Psoas muscle (tissue), 8 donors: Measurements from ENCODE around the gene ANXA2R. TPM values are rescaled to one million over a fixed set of nuclear protein-coding genes. Genes with fewer than 3 reads are reported as not detected.

Experiments
- ATAC-seq, 4 donors: fragments of 200-7000 bp; cut with Tn5 transposase; one replicate each; pipeline ENCODE4 v1.9.1; 2020; ENCODE audit warnings: moderate library complexity in 3 of 4, mild to moderate bottlenecking in 2 of 4
- DNase-seq, 2 donors: peaks; one replicate each; pipeline ENCODE4 v3.0.0-alpha.2; 2020
- H3K27ac ChIP-seq: fragments of 200-600 bp; one replicate; pipeline ENCODE4 v1.8.0; 2022
- H3K27me3 ChIP-seq, 3 donors: fragments of 200-600 bp in 1 of 3; one replicate each; pipeline versions ENCODE4 v1.6.1 to v1.8.0; 2013 to 2022; ENCODE audit warnings: low read length in 2 of 3, mild to moderate bottlenecking in 2 of 3, moderate library complexity in 1 of 3; ENCODE audit not compliant: insufficient read depth in 3 of 3
- H3K36me3 ChIP-seq, 2 donors: fragments of 200-600 bp in 1 of 2; one replicate each; pipeline versions ENCODE4 v1.6.1 to v1.8.0; 2013 to 2022; ENCODE audit warnings: low read depth in 1 of 2, mild to moderate bottlenecking in 1 of 2, moderate library complexity in 1 of 2; ENCODE audit not compliant: insufficient read depth in 1 of 2
- H3K4me1 ChIP-seq: fragments of 200-600 bp; one replicate; pipeline ENCODE4 v1.8.0; 2022
- H3K4me3 ChIP-seq: fragments of 200-600 bp; one replicate; pipeline ENCODE4 v1.8.0; 2022; ENCODE audit warnings: mild to moderate bottlenecking
- H3K9me3 ChIP-seq: fragments of 200-600 bp; one replicate; pipeline ENCODE4 v1.8.0; 2022
- CTCF ChIP-seq: fragments of 200-600 bp; IDR thresholded peaks from one replicate; pipeline ENCODE4 v1.8.0; 2022; ENCODE audit warnings: antibody characterized with exemption
- WGBS, 3 donors: extraction: QIAGEN DNeasy Blood & Tissue Kit; methylation state at CpG; one replicate each; pipeline versions ENCODE4 v1.1.6 to v1.1.7; 2013; 5-methylcytosine and 5-hydroxymethylcytosine counted together
- intact Hi-C, 2 donors: fragments of 100-400 bp; cut with DNase I; formaldehyde crosslinking; loops; one replicate each; pipeline versions ENCODE4 v1.11.0 to v1.14.2; 2022
- polyA plus RNA-seq, 3 donors: library from polyadenylated mRNA; stranded (reverse); fragments of 200-250 nt; gene quantifications; one replicate each; pipeline ENCODE4 v1.2.3, GENCODE V29; 2013
- total RNA-seq, 4 donors: library from RNA; stranded (reverse); fragmentation: NEBNext Ultra II Directional in 2 of 4; extraction: Animal tissue kit (Norgen Biotek cat#: 25700) in 2 of 4; gene quantifications; one replicate each; pipeline versions ENCODE4 v1.2.1 to v1.2.4, GENCODE V29; 2021 to 2023
- donor health status: healthy with polysubstance abuse.
- donor health status: DM: no; HTN: no; CAD: no; lungs with moderate emphysema.
- donor health status: Bipolar disorder and iron deficiency.
- donor health status: healthy.
- donor health status: DM: yes; HTN: yes; CAD: no.
- donor health status: DM: no; HTN: no; CAD: no.
- donor health status: DM: no; HTN: no; CAD: no.
- donor health status: DM: yes; HTN: yes; CAD: no.

ANXA2R gene
- total and polyA plus RNA-seq, 7 donors, result 0.46 to 2.7 (median 0.87) TPM

- peak; percentile 87 for TF ChIP-seq CTCF
- Histone ChIP-seq H3K4me3 (peak overlapping the region; percentile 73), H3K4me1 (peaks cover 11% of the 10 kb centered on the region), H3K9me3 (no peaks in the 10 kb centered on the region), H3K27ac (peak overlapping the region; percentile 86), H3K27me3 (peaks cover 6 to 77% (median 53%) of the 10 kb centered on the region in 3 donors), H3K36me3 (no peaks in the 10 kb centered on the region)
- ATAC-seq (peak; percentile 82 to 88 (median 84)), DNase-seq (peak; percentile 86 to 91)
- WGBS, 3 donors, result 3 to 4% (median 3%) methylated on average over 52 of the region's 52 CpGs
- intact Hi-C loops, result loop anchor here in 1 of 2 donors (2.0 to 10.0 kb wide), 4 partner anchors 46 to 490 kb away; partner anchors contain the start of genes ANXA2R and TMEM267
Observed at GRCh38 chr5:42994555-42995359, 45.4 kb downstream of the ANXA2R start.

DNA sequence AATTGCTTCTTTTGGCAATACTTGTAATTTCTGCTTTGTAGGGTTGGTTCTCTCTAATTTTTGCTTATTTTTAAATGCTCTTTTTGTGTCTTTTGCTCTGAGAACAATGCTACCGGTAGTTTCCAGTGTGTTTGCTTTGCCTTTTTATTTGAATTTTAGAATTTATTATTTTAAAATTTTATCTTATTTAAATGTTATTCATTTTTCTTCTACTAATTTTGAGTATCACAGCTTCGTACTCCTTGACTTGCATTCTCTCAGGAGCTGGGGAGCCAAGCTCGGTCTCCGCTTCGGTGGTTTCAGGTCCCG is 45.9 kb downstream of the ANXA2R start:
- DNase-seq (no peak), ATAC-seq (no peak)
- peak overlapping the region; percentile 73 for H3K4me3 ChIP-seq
- H3K27me3 ChIP-seq, result peaks cover 6 to 82% (median 51%) of the 10 kb centered on the region in 3 donors
- 20 to 25% (median 24%) methylated on average over 6 of the region's 6 CpGs for WGBS, 3 donors
- intact Hi-C loops, result loop anchor here in 1 of 2 donors (2.0 to 10.0 kb wide), 3 partner anchors 47 to 491 kb away; partner anchors contain the start of genes ANXA2R and TMEM267
- H3K9me3 ChIP-seq, result no peaks in the 10 kb centered on the region
- no peaks in the 10 kb centered on the region for H3K36me3 ChIP-seq
- peaks cover 11% of the 10 kb centered on the region for H3K4me1 ChIP-seq
- H3K27ac ChIP-seq, result peak overlapping the region; percentile 86
- TF ChIP-seq CTCF, result no peak

DNA sequence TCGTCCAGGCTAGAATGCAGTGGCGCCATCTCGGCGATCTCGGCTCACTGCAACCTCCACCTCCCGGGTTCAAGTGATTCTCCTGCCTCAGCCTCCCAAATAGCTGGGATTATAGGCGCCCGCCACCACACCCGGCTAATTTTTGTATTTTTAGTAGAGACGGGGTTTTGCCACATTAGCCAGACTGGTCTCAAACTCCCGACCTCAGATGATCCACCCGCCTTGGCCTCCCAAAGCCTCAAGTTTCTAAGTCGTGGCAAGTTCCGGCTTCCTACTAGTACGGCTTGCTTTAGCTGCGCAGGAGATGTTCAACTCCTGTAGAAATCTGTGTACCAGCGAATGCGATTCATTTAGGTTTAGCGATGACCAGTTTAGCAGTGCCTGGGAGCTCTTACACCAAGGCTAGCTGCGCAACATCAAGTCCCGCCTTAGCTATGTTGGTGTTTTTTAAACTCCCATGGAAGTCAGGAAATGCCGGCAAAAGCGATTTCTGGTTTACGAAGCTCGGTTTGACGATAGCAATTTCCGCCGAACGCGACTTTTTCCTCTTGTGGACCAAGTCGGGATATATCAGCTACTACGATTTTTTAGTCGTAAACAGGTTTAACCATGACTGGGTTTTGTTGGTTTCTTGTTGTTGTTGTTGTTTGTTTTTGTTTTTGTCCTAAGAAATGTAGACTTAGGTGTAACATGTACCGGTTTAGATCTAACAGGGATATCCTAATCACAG is 46.4 kb downstream of the ANXA2R start:
- H3K36me3 ChIP-seq, result no peaks in the 10 kb centered on the region
- H3K4me1 ChIP-seq, result peaks cover 11% of the 10 kb centered on the region
- no peaks in the 10 kb centered on the region for H3K9me3 ChIP-seq
- peak overlapping the region; percentile 73 for H3K4me3 ChIP-seq
- ATAC-seq (peak in 1 of 4 donors; percentile 20), DNase-seq (peak in 1 of 2 donors; percentile 54)
- intact Hi-C loops, result loop anchor here in 1 of 2 donors (1.0 to 10.0 kb wide), 4 partner anchors 25 to 491 kb away; partner anchors contain the start of genes ANXA2R and TMEM267
- peak overlapping the region; percentile 86 for H3K27ac ChIP-seq
- TF ChIP-seq CTCF, result no peak
- H3K27me3 ChIP-seq, result peaks cover 6 to 80% (median 47%) of the 10 kb centered on the region in 3 donors
- 12 to 18% (median 13%) methylated on average over 34 of the region's 34 CpGs for WGBS, 3 donors

- H3K36me3 ChIP-seq, result no peaks in the 10 kb centered on the region
- H3K4me3 ChIP-seq, result peak overlapping the region; percentile 73
- DNase-seq (peak; percentile 88 to 91), ATAC-seq (peak; percentile 44 to 66 (median 61))
- peaks cover 11% of the 10 kb centered on the region for H3K4me1 ChIP-seq
- 4 to 8% (median 5%) methylated on average over 70 to 71 of the region's 71 CpGs for WGBS, 3 donors
- no peak for TF ChIP-seq CTCF
- peak overlapping the region; percentile 86 for H3K27ac ChIP-seq
- H3K9me3 ChIP-seq, result no peaks in the 10 kb centered on the region
- H3K27me3 ChIP-seq, result peaks cover 0 to 70% (median 44%) of the 10 kb centered on the region in 3 donors
- intact Hi-C loops, result loop anchor here in 1 of 2 donors (1.0 to 10.0 kb wide), 2 partner anchors 42 to 493 kb away; partner anchors contain the start of gene TMEM267
Observed at GRCh38 chr5:42992088-42992879, 47.8 kb downstream of the ANXA2R start.
